A673 (cell line): Measurements from ENCODE around the gene CHKA. TPM values are rescaled to one million over a fixed set of nuclear protein-coding genes. Genes with fewer than 3 reads are reported as not detected.

Source experiments
- BruUV-seq: library from RNA; stranded (reverse); fragments of 400-500 nt; replicated peaks from 2 replicates; lab custom pipeline; 2021; lab: Mats Ljungman, UMichigan
- CTCF ChIA-PET: fragments of 300-600 bp; sonication (Branson Sonifier 250); formaldehyde crosslinking; loops from one replicate; lab custom pipeline; 2022; ENCODE audit warnings: antibody characterized with exemption; lab: Charles Lee
- POLR2A ChIA-PET: fragments of 300-600 bp; sonication (Branson Sonifier 250); formaldehyde crosslinking; loops from one replicate; lab custom pipeline; 2022; ENCODE audit warnings: antibody characterized with exemption; ENCODE audit not compliant: low non-redundant PET; lab: Charles Lee
- DNase-seq: peaks from one replicate; pipeline ENCODE4 v3.0.0-alpha.2; 2015; ENCODE audit warnings: low spot score
- H3K27ac ChIP-seq: fragments of 200-600 bp; sonication (generic); 2 replicates; pipeline ENCODE4 v1.5.1; 2016; ENCODE audit warnings: mixed run types, low read depth, mild to moderate bottlenecking, mixed read lengths, antibody characterized with exemption, low read length; ENCODE audit not compliant: poor library complexity, severe bottlenecking
- H3K27me3 ChIP-seq: fragments of 200-600 bp; sonication (generic); replicated peaks from 2 replicates; pipeline ENCODE4 v1.6.1; 2017; ENCODE audit warnings: mixed run types, low read depth, mild to moderate bottlenecking, mixed read lengths, antibody characterized with exemption, low read length; ENCODE audit not compliant: insufficient read depth, poor library complexity
- H3K36me3 ChIP-seq: fragments of 200-600 bp; sonication (generic); 2 replicates; pipeline ENCODE4 v1.6.1; 2016; ENCODE audit warnings: mixed run types, mild to moderate bottlenecking, mixed read lengths, antibody characterized with exemption, low read length; ENCODE audit not compliant: insufficient read depth, poor library complexity, severe bottlenecking
- H3K4me1 ChIP-seq: fragments of 200-600 bp; sonication (generic); 2 replicates; pipeline ENCODE4 v1.6.1; 2017; ENCODE audit warnings: mixed run types, mild to moderate bottlenecking, mixed read lengths, antibody characterized with exemption, low read length; ENCODE audit not compliant: insufficient read depth, poor library complexity, severe bottlenecking
- H3K4me3 ChIP-seq: fragments of 200-600 bp; sonication (generic); 2 replicates; pipeline ENCODE4 v1.5.1; 2016; ENCODE audit warnings: low read depth, mixed run types, mild to moderate bottlenecking, mixed read lengths, low read length; ENCODE audit not compliant: poor library complexity, severe bottlenecking
- H3K9me3 ChIP-seq: fragments of 200-600 bp; sonication (generic); 2 replicates; pipeline ENCODE4 v1.6.1; 2016; ENCODE audit warnings: mixed run types, low read depth, mild to moderate bottlenecking, mixed read lengths, antibody characterized with exemption, low read length; ENCODE audit not compliant: poor library complexity, severe bottlenecking
- EZH2 ChIP-seq: fragments of 200-600 bp; sonication (generic); IDR thresholded peaks from 2 replicates; pipeline ENCODE4 v1.6.1; 2017; ENCODE audit warnings: borderline replicate concordance, low read depth, mild to moderate bottlenecking, mixed read lengths, antibody characterized with exemption, low read length; ENCODE audit not compliant: poor library complexity, severe bottlenecking
- intact Hi-C: fragments of 100-400 bp; cut with micrococcal nuclease; formaldehyde crosslinking; loops from one replicate; pipeline ENCODE4 v1.10.0; 2022; ENCODE audit not compliant: unreplicated experiment
- total RNA-seq: library from RNA; stranded (reverse); gene quantifications from 2 replicates; pipeline ENCODE4 v1.2.3, GENCODE V29; 2021
- TF ChIP-seq, protein P1 (sequence below): fragments of 300-800, 200-600 bp; sonication (generic); conservative IDR thresholded peaks from 2 replicates; pipeline ENCODE4 v1.5.1; 2017; ENCODE audit warnings: low read depth, mild to moderate bottlenecking, antibody characterized with exemption, low read length, moderate library complexity, mixed read lengths

The CHKA gene
- total RNA-seq, 1 experiment from 2014 or later, result 37.5 TPM

- H3K27me3 ChIP-seq, result no peaks in the 10 kb centered on the region
- CTCF ChIA-PET, result no interaction called here
- H3K9me3 ChIP-seq, result no peaks in the 10 kb centered on the region
- POLR2A ChIA-PET, result no interaction called here
- H3K4me1 ChIP-seq, result peaks cover 26% of the 10 kb centered on the region
- peak overlapping the region; percentile 60 for H3K27ac ChIP-seq
- BruUV-seq, result no TSS peak
- peaks cover 13% of the 10 kb centered on the region for H3K36me3 ChIP-seq
- no peak for TF ChIP-seq EZH2
- TF ChIP-seq, protein P1, sequence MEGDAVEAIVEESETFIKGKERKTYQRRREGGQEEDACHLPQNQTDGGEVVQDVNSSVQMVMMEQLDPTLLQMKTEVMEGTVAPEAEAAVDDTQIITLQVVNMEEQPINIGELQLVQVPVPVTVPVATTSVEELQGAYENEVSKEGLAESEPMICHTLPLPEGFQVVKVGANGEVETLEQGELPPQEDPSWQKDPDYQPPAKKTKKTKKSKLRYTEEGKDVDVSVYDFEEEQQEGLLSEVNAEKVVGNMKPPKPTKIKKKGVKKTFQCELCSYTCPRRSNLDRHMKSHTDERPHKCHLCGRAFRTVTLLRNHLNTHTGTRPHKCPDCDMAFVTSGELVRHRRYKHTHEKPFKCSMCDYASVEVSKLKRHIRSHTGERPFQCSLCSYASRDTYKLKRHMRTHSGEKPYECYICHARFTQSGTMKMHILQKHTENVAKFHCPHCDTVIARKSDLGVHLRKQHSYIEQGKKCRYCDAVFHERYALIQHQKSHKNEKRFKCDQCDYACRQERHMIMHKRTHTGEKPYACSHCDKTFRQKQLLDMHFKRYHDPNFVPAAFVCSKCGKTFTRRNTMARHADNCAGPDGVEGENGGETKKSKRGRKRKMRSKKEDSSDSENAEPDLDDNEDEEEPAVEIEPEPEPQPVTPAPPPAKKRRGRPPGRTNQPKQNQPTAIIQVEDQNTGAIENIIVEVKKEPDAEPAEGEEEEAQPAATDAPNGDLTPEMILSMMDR, result no peak
- DNase-seq, result no peak
- intact Hi-C loops, result loop anchor here (10.0 kb wide), 1 partner anchor 167 kb away; no protein-coding TSS in a partner anchor
- peak overlapping the region; percentile 46 for H3K4me3 ChIP-seq
Measured at GRCh38 chr11:68038226-68038717, 82.9 kb downstream of the CHKA start.

- intact Hi-C loops, result loop anchor here (10.0 kb wide), 1 partner anchor 167 kb away; no protein-coding TSS in a partner anchor
- Histone ChIP-seq H3K27ac (peak overlapping the region; percentile 60), H3K27me3 (no peaks in the 10 kb centered on the region), H3K36me3 (peaks cover 19% of the 10 kb centered on the region), H3K4me1 (peaks cover 26% of the 10 kb centered on the region), H3K4me3 (no peak overlapping the region), H3K9me3 (no peaks in the 10 kb centered on the region)
- POLR2A ChIA-PET, result no interaction called here
- CTCF ChIA-PET, result no interaction called here
- TF ChIP-seq EZH2, result no peak
- TF ChIP-seq, protein P1, result no peak
- no TSS peak for BruUV-seq
- no peak for DNase-seq
Measured at GRCh38 chr11:68037411-68038225, 83.6 kb downstream of the CHKA start.

DNA sequence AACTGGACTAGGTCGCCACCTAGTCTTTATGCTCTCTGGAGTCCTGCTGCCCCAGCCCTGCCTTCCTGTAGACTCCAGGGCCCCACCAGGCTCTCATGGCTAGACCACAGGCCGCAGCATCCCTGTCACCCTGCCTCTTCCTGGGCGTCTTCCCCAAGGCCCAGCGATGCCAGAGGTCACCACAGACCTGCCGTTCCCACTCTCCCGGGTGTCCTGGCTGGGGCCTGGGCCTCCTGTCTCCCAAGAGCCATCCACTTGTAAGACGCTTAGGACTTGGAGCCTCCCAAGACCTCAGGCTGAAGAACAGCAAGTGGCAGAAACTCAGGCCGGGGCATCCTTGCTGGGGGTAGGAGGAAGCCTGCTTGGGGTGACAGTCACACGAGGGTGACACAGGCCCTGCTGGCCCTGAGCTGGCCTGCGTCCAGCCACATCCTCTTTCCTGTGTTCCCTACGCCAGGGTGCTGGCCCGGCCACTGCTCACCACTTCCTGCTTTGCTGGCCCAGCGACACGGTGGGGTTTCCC is 84.4 kb downstream of the CHKA start:
- Histone ChIP-seq H3K36me3 (peaks cover 21% of the 10 kb centered on the region), H3K27me3 (no peaks in the 10 kb centered on the region)

More for the DNA sequence above, 84.4 kb downstream of the CHKA start:
- Histone ChIP-seq H3K4me1 (peaks cover 30% of the 10 kb centered on the region), H3K27ac (no peak overlapping the region), H3K4me3 (no peak overlapping the region), H3K9me3 (no peaks in the 10 kb centered on the region)
- no peak for TF ChIP-seq EZH2
- TF ChIP-seq, protein P1, result no peak
- CTCF ChIA-PET, result no interaction called here
- BruUV-seq, result no TSS peak
- intact Hi-C loops, result loop anchor here (10.0 kb wide), 1 partner anchor 168 kb away; no protein-coding TSS in a partner anchor
- POLR2A ChIA-PET, result no interaction called here
- no peak for DNase-seq
